HG02943 (cell line): Measurements from ENCODE around the gene S100P.
"Not testable (repeated sequence)": the region's sequence is repeated elsewhere in the genome, so short reads cannot be mapped to it uniquely, and the experiment has no call there.

ENCODE experiments used
- ATAC-seq: cut with Tn5 transposase; IDR thresholded peaks from one replicate; pipeline ENCODE4 v1.9.1; 2021; ENCODE audit warnings: mild to moderate bottlenecking, low read depth, moderate library complexity; ENCODE audit not compliant: unreplicated experiment

The S100P gene

DNA sequence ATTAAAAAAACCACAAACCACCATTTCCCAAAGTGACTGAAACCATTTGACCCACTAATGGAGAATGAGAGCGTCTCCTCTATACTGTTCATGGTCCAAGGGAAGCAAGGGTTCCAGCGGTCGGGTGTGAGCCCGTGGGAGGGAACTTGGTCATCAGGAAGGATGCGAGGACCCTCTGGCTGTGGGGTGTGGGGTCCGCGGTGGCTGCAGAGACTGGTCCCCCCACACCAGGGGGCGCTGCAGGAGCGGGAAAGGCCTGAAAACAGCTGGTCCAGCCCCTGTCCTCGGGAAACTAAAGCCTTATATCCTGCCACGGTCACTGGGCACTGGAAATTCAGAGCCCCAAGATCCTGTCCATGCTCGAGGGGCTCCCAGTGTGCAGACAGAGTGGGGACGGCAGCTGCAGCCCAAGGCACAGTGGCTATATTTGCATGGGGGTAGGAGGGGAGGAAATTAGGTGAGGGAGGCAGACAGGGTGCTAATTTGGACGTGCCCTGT, 26.6 kb downstream of the S100P start:
- ATAC-seq, result no peak

DNA sequence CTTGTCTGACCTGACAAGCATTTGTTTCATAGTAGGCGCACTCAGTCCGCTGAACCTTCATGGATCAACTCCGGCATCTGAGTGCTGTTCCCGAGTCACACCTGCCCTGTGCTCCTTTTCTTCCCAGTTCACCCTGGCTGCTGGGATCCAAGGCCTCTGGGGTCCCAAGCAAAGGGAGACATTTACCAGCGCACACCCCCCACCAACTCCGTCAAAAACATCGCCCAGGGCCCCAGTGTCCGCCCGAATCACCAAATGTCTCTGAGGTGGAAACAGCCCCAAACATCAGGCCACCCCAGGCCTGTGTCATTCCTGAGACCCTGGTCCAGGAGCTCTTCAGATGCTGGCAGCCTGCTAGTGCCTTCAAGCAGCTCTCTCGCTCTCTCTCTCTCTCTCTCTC, 27.4 kb downstream of the S100P start:
- ATAC-seq, result no peak

DNA sequence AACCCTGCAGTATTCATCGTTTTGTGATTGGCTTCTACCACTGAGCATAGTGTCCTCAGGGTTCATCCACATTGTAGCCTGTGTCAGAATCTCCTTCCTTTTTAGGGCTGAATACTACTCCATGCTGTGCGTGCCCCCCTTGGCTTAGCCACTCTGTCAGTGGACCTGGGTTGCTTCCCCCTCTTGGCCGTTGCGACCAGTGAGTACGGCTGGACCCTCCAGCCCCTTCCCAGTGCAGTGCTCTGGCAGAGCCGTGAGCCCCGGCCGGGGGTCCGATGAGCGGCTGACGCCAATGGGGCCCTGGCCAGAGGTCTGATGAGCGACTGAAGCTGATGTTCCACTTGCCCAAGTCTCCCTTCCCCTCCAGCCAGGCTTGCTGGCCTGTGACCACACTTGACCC, 29.2 kb downstream of the S100P start:
- ATAC-seq, result no peak

DNA sequence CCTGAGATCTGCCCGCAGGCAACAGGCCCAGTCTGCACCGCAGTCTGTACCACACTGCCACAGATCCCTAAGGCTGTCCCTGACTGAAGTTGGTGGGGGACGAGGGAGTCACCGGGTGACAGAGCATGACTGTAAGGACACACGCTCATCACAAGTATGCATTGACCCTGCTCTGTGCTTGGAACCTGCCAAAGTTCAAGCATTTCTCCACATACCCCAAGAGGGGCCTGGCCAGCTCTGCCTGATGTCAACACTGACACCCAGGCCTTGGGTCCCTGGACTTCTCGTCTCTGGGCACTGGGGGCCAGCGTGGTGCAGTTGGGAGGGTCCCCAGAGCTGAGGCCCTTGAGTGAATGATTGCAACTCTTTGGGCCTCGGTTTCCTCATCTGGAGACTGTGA, 30.2 kb downstream of the S100P start:
- no peak for ATAC-seq

DNA sequence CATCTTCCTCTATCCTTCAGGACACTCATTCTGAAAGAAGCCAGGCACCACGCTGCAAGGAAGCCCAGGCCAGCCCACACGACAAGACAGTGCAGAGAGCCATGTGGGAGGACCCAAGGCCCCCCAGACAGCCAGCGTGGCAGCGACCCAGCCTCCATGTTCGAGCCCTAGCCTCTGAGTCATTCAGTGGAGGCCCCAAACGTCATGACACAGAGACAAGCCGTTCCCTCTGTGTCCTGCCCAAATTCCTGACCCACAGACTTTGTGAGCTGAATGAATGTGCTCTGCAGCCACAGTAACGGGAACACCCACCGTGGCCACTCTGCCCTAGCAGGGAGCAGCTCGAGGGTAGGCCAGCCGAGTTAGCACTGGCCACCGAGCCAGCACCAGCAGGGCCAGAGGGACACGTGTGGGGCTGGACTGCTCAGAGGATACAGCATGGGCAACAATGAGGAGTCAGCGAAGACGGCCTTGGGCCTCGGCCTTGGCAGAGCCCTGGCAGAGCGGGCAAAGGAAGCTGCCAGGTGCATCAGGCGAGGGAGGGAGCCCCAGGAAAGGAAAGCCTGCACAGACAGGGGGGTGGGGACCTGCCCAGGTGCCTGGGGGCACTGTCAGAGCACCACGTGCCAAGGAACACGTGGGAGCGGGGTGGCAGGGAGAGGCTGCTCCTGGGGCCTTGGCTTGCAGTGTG, 30.9 kb downstream of the S100P start:
- ATAC-seq, result no peak

DNA sequence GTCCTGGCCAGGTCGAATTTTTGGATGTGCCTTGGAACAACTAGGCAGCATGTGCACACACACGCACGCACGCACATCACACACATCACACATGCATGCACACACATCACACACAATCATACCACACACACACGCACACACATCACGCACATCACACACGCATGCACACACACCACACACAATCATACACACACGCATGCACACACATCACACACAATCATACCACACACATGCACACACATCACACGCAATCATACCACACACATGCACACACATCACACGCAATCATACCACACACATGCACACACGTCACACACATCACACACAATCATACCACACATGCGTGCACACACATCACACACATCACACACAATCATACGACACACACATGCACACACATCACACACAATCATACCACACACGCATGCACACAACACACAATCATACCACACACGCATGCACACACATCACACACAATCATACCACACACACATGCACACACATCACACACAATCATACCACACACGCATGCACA, 31.8 kb downstream of the S100P start:
- not testable (repeated sequence) for ATAC-seq

DNA sequence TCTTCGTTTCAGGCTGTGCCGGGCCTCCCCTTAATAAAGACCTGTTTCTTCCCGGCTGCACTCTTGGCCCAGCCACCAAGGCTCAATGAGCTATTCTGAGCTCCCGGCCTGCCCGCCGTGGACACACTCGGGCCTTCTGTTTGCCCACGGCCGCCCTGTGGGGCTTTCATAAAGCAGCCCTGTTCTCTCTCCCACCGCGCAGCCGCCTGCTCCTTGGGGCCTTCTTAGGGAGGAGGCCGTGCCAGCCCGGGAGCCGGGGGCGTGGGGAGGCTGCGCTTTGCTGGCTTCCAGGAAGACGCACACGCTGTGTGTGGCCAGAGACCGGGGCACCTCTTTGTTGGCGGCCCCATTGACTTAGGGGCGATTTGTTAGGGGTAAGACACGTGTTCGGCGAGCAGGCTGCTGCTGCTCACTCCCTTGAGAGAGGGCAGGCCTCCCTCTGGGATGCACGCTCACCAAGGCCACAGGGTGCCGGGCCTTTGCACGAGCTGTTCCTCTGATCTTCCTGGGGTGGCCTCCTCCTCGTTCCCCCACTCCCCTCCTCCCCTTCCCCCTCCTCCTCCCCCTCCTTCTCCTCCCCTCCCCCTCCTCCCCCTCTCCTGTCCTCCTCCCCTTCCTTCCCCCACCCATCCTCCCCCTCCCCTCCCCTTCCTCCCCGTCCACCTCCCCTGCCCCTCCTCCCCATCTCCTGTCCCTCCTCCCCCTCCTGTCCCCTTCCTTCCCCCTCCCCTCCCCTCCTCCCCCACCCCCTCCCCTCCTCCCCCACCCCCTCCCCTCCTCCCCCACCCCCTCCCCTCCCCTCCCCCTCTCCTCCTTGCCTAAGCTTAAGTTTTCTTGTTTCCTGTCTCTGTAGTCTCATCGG, 33.6 kb downstream of the S100P start:
- no peak for ATAC-seq

DNA sequence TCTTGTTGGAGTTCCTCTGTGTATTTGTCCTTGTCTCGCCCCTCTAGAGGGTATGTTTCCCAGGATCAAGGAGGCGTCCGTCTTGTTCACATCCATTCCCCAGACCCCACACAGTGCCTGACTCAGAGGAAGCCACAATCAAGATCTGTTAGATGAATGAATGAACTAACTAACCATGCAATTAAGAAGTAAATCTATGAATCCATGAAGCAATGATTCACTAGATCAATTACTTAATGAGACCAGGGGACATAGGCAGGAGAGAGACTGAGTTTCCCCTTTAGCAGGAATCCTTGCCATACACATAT, 34.2 kb downstream of the S100P start:
- ATAC-seq, result no peak

DNA sequence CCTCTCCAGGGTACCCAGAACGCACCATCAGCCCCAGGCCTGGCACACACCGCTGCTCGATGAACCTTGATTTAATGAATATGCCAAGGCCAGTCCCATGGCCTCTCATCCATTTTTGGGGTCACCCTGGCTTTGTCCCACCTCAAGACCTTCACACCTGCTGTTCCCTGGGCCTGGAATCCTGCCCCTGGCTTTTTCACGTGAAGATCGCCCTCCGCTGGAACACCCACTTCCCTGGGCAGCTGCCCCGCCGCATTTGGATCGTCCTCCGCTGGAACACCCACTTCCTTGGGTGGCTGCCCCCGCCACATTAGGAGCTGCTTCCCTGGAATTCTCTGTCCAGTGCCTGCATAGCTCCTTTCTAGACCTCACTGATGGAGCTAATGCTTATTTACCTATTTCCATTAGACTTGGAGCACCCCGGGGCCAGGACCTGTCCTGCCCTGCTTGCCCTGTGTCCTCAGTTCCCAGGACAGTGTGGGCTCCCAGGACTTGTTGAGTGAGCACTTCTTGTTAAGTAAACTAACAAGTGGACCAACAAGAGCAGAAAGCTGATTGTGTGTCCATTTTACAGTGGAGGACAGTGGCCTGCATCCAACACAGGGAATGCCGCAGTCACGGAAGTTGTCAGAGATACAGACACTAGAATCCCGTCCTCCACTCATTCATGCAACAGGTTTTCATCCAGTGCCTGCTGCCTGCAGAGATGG, 34.8 kb downstream of the S100P start:
- ATAC-seq, result no peak

DNA sequence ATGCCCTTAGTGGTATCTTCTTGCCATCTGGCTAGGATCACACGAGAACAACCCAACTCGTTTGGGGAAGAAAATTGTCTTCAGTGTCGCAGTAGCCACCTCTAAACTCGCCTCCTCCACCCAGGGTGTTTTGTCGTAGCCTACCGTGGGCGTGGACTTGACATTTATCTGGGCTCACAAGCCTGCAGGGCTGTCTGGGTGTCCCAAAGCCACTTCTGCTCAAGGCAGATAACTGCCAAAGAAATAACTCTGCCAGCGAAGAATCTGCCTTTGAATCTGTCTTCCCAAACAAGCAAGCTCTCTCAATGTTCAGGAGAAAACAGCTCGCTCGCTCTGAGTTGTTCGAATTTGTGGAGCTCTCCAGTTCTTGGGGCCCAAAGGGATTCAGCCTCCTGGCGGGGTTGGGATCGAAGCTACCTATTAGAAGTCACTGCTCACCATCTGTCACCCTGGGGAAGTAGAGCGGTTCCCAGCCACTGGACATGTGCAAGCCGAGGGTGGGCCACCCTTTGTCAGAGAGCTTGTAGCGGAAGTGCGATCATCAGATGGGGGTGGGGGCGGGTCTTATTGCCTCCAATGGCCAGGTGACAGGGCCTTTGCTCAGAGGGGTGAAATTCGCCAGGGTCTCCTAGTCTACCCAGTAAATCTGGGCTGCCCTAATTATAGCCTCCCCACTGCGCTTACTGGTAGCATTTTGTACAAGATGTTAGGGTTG, 37.1 kb downstream of the S100P start:
- no peak for ATAC-seq

DNA sequence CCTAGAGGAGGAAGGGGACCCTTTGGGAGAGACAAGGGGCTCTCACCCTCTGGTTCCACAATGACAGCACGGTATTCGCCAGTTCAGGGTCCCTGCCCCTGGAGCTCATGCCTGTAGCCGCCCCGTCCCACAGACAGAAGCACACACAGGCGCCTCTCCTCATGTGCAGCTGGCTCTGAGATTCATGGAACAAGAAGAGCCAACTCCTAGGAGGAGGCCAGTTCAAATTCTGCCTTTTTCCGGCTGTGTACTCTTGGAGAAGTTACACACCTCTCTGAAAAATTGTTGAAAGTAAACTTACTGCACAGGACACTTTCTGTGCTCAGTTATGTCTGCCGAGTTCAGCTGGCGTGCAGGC, 37.6 kb downstream of the S100P start:
- ATAC-seq, result no peak

DNA sequence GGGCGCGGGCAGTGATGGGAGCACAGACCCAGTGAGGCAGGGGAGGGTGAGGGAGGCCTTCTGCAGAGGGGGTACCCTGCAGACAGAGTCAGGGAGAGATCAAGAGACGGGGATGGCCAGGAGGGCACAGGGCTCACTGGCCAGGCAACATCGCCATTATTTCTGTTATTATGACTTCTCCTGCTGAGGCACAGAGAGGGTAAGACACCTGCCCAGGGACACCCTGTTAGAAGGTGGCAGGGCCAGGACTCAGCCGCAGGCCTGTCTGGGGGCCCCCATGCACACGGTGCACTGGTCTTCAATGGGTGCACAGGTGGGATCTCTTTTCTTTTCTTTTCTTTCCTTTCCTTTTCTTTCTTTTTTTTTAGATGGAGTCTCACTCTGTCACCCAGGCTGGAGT, 38.1 kb downstream of the S100P start:
- ATAC-seq, result no peak

DNA sequence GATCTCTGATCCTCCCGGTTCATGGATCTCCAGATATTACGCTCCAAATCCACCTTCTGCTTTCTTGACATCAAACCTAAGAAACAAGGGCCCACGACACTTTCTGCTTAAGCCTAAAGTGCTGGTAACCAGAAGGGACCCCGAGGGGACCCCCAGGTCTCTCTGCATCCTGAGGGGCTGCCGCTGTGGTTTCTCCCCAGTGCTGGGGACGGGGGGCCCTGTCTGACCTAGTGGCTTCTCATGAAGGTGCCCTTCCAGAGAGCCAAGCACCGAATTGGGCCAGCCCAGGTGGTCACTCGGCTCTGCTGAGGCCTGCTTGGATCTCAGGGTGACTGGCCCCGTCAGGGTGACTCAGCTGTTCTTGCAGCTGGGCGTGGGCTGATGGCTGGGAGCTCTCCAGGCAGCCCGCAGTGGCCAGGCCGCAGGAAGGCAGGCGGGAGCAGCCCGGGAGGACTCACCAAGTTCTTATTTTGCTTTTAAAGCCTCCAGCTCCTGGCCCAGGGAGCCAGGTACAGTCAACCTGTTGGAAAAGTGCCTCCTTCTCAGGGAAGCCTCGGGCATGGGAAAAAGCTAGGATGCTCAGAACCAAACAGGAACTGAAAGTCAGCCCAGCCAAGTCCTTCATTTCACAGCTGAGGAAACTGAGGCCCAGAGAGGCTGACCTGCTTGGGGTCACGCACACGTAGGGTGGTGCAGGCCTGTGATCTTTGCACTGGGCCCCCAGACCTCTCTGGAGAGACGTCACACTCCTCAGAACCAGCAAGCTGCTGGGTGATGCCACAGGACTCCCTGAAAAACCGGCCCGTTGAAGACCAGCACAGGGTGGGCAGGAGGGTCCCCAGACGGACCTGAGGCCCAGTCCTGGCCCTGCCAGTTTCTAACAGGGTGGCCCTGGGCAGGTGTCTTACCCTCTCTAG, 39.0 kb downstream of the S100P start:
- no peak for ATAC-seq

DNA sequence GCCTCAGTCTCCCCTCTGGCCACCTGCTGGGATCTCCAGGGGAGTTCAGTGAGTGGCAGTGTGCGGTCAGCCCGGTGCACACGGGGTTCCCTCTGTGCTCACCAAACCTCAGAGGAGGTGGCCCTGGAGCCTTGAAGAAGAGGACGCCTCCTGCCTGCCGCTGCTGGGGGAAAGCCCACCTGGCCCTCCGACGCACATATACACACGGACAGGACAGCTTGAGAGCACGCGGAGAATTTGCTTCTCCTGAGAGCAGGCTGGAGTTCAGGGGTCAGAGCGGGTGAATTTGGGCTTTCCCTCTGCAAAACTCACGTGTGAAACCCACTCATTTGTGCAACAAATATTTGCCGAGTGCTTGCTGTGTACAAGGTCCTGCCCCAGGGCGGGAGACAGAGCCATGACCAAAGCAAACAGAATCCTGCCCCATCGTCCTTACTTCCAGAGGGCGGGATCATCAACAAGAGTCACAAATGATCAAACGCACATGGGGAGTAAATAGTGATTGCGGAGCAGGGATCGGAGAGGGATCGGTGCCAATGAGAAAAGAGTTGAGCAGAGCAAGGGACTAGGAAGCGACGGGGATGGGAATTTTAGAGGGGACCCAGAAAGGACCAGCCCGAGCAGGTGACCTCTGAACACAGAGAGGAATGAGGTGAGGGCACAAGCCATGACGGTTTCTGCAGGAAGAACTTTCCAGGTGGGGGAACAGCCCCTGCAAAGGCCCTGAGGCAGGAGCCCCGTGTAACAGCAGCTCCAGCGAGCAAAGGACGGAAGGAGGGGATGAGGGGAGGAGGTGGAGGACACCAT, 39.9 kb downstream of the S100P start:
- ATAC-seq, result no peak

DNA sequence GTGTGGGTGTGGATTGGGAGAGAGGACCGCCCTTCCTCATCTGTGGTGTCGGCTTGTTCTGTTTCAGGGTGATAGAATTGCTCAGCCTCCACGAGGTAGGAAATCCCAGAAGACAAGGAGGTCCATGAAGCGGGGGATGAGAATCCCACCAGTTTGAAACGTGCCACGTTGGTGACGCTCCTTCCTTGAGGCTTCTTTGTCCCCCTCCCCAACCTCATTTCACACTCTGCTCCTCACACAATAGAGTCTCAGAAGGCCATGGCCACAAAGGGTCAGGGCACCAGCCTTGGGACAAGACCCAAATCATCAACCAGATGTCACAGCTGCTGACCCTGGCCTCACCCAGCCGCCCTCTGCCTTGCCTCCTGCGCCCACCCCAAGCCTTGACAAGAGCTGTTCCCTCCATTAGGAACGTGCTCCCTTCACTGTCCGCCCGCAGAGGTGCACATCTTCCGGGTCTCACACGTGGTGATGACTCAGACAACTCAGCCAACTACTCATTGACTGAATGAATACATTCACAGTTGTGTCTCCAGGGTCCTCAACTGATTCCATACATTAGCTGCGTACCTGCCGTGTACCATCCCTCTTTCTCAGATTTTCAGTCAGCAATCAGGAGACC, 40.6 kb downstream of the S100P start:
- no peak for ATAC-seq

DNA sequence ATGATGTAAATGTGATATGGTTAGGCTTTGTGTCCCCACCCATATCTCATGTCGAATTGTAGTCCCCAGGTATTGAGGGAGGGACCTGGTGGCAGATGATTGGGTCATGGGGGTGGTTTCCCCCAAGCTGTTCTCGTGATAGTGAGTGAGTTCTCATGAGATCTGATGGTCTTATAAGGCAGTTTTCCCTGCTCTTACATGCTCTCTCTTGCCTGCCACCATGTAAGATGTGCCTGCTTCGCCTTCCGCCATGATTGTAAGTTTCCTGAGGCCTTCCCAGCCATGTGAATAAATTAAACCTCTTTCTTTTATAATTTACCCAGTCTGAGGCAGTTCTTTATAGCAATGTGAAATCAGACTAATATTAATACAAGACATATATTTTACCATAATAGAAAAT, 46.2 kb downstream of the S100P start:
- no peak for ATAC-seq

DNA sequence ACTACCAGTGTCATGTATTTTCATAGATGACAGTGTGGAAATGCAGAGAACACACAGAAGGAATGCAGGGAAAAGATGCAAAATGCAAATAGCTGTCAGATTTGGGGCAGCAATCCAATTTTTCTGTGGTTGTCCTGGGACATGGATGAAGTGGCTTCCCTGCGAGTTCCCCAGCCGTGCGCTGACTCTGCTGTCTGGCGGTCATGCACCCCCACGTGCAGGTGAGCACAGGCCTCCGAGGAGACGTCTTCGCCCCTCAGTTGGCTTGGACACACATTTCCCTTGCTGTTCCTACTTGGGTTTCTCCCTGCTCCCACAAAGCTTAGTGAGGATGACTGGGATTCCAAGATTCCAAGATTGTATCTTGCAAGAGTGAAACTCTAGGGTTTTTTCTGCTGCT, 46.7 kb downstream of the S100P start:
- no peak for ATAC-seq

DNA sequence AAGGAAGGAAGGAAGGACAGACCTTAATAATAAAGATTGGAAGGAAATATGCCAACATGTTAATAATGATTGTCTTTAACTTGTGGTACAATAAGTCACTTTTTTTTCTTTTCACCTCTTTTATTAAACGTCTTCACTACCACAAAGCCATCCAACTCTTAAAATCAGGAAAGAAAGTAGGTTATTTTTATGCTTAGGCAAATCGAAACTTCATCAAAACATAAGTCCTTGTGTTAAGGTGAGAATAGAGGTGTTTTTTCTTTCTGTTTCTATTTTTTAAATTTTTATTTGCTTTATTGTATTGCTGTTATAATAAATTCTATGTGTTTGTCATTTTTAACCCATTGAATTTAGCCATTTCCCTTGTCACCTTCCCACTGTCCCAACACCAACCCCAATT, 48.8 kb downstream of the S100P start:
- no peak for ATAC-seq
